H9 (cell line): Measurements from ENCODE around the gene ALDH1L1. TPM values are rescaled to one million over a fixed set of nuclear protein-coding genes. Genes with fewer than 3 reads are reported as not detected.

ENCODE experiments used
- DNase-seq: peaks from one replicate; pipeline ENCODE4 v3.0.0-alpha.2; 2017
- H2AFZ ChIP-seq: one replicate; pipeline ENCODE4 v1.6.1; 2013; ENCODE audit warnings: mild to moderate bottlenecking, low read length, control low read depth, moderate library complexity
- H2AK5ac ChIP-seq: 2 replicates; pipeline ENCODE4 v1.6.1; 2013; ENCODE audit warnings: low read length, control low read depth, mixed read lengths; ENCODE audit not compliant: insufficient read length
- H2BK120ac ChIP-seq: one replicate; pipeline ENCODE4 v1.6.1; 2013; ENCODE audit warnings: low read depth, mild to moderate bottlenecking, low read length, control low read depth, inconsistent platforms; ENCODE audit not compliant: poor library complexity, severe bottlenecking
- H2BK12ac ChIP-seq: 2 replicates; pipeline ENCODE4 v1.6.1; 2013; ENCODE audit warnings: low read length, control low read depth, mixed read lengths, low read depth; ENCODE audit not compliant: insufficient read length
- H2BK15ac ChIP-seq: 2 replicates; pipeline ENCODE4 v1.6.1; 2013; ENCODE audit warnings: low read depth, low read length, control low read depth
- H2BK20ac ChIP-seq: one replicate; pipeline ENCODE4 v1.6.1; 2013; ENCODE audit warnings: low read depth, mild to moderate bottlenecking, low read length, control low read depth, inconsistent platforms; ENCODE audit not compliant: poor library complexity, severe bottlenecking
- H2BK5ac ChIP-seq: 2 replicates; pipeline ENCODE4 v1.6.1; 2013; ENCODE audit warnings: low read length, control low read depth, mixed read lengths; ENCODE audit not compliant: insufficient read length
- H3K14ac ChIP-seq: 2 replicates; pipeline ENCODE4 v1.6.1; 2013; ENCODE audit warnings: low read length, control low read depth; ENCODE audit not compliant: insufficient read depth
- H3K18ac ChIP-seq: 2 replicates; pipeline ENCODE4 v1.6.1; 2013; ENCODE audit warnings: low read depth, mild to moderate bottlenecking, mixed read lengths, low read length, control low read depth; ENCODE audit not compliant: insufficient read length
- H3K23ac ChIP-seq: 2 replicates; pipeline ENCODE4 v1.6.1; 2013; ENCODE audit warnings: low read length, control low read depth, mixed read lengths, low read depth; ENCODE audit not compliant: insufficient read length
- H3K23me2 ChIP-seq: 2 replicates; pipeline ENCODE4 v1.6.1; 2013; ENCODE audit warnings: low read depth, mild to moderate bottlenecking, mixed read lengths, low read length, control low read depth; ENCODE audit not compliant: insufficient read length, poor library complexity, severe bottlenecking
- H3K27ac ChIP-seq: 2 replicates; pipeline ENCODE4 v1.5.1; 2013; ENCODE audit warnings: low read length, control low read depth, mixed read lengths, low read depth; ENCODE audit not compliant: insufficient read length
- H3K27me3 ChIP-seq: 2 replicates; pipeline ENCODE4 v1.6.1; 2013; ENCODE audit warnings: low read length, control low read depth, inconsistent platforms; ENCODE audit not compliant: insufficient read depth
- H3K4ac ChIP-seq: 2 replicates; pipeline ENCODE4 v1.6.1; 2013; ENCODE audit warnings: low read depth, mild to moderate bottlenecking, control low read depth, inconsistent platforms, low read length, moderate library complexity
- H3K4me1 ChIP-seq: 2 replicates; pipeline ENCODE4 v1.6.1; 2013; ENCODE audit warnings: low read length, control low read depth, inconsistent platforms; ENCODE audit not compliant: insufficient read depth
- H3K4me2 ChIP-seq: 2 replicates; pipeline ENCODE4 v1.6.1; 2013; ENCODE audit warnings: low read length, control low read depth, mixed read lengths; ENCODE audit not compliant: insufficient read length, insufficient read depth
- H3K56ac ChIP-seq: 2 replicates; pipeline ENCODE4 v1.6.1; 2013; ENCODE audit warnings: low read depth, mild to moderate bottlenecking, mixed read lengths, low read length, control low read depth; ENCODE audit not compliant: insufficient read length
- H3K79me1 ChIP-seq: 2 replicates; pipeline ENCODE4 v1.6.1; 2013; ENCODE audit warnings: low read depth, mild to moderate bottlenecking, moderate library complexity, low read length, control low read depth, inconsistent platforms; ENCODE audit not compliant: insufficient read depth, poor library complexity, severe bottlenecking
- H3K79me2 ChIP-seq: 2 replicates; pipeline ENCODE4 v1.6.1; 2013; ENCODE audit warnings: low read length, control low read depth, inconsistent platforms; ENCODE audit not compliant: insufficient read depth
- H3K9ac ChIP-seq: 2 replicates; pipeline ENCODE4 v1.6.1; 2013; ENCODE audit warnings: low read length, control low read depth, mixed read lengths; ENCODE audit not compliant: insufficient read length; ENCODE audit errors: extremely low read depth
- H3K9me3 ChIP-seq: one replicate; pipeline ENCODE4 v1.6.1; 2013; ENCODE audit warnings: low read depth, low read length, inconsistent platforms; ENCODE audit not compliant: control insufficient read depth
- H3T11ph ChIP-seq: one replicate; pipeline ENCODE4 v1.6.1; 2013; ENCODE audit warnings: mild to moderate bottlenecking, low read length, control low read depth, inconsistent platforms
- H4K20me1 ChIP-seq: one replicate; pipeline ENCODE4 v1.6.1; 2013; ENCODE audit not compliant: control insufficient read depth, insufficient read length, insufficient read depth
- H4K5ac ChIP-seq: 2 replicates; pipeline ENCODE4 v1.6.1; 2013; ENCODE audit warnings: low read depth, mild to moderate bottlenecking, mixed read lengths, low read length, control low read depth; ENCODE audit not compliant: insufficient read length
- H4K8ac ChIP-seq: replicated peaks from 2 replicates; pipeline ENCODE4 v1.6.1; 2013; ENCODE audit warnings: low read length, control low read depth, mixed read lengths, low read depth; ENCODE audit not compliant: insufficient read length
- H4K91ac ChIP-seq: 2 replicates; pipeline ENCODE4 v1.6.1; 2013; ENCODE audit warnings: low read depth, mild to moderate bottlenecking, moderate library complexity, mixed read lengths, low read length, control low read depth; ENCODE audit not compliant: insufficient read length
- H3K27ac Mint-ChIP-seq, 3 experiments: 2 replicates in 2 of 3; 3 replicates in 1 of 3; pipeline ENCODE4 v1.8.0; 2020 to 2021; ENCODE audit warnings: mixed read lengths in 3 of 3, mild to moderate bottlenecking in 1 of 3, moderate library complexity in 1 of 3
- H3K27me3 Mint-ChIP-seq: 2 replicates; pipeline ENCODE4 v1.8.0; 2021; ENCODE audit warnings: low read depth, mild to moderate bottlenecking, moderate library complexity, mixed read lengths
- H3K36me3 Mint-ChIP-seq, 3 experiments: 2 replicates in 2 of 3; 3 replicates in 1 of 3; pipeline ENCODE4 v1.8.0; 2020 to 2021; ENCODE audit warnings: low read depth in 3 of 3, mixed read lengths in 3 of 3; ENCODE audit not compliant: insufficient read depth in 1 of 3
- H3K4me1 Mint-ChIP-seq, 2 experiments: 2 replicates each; pipeline ENCODE4 v1.8.0; 2020; ENCODE audit warnings: mixed read lengths in 2 of 2
- H3K4me3 Mint-ChIP-seq, 2 experiments: 2 replicates in 1 of 2; 3 replicates in 1 of 2; pipeline ENCODE4 v1.8.0; 2020 to 2021; ENCODE audit warnings: mild to moderate bottlenecking in 2 of 2, mixed read lengths in 2 of 2, moderate library complexity in 1 of 2
- H3K9me3 Mint-ChIP-seq, 2 experiments: 2 replicates in 1 of 2; 3 replicates in 1 of 2; pipeline ENCODE4 v1.8.0; 2020; ENCODE audit warnings: mild to moderate bottlenecking in 2 of 2, mixed read lengths in 2 of 2, moderate library complexity in 1 of 2
- WGBS: extraction: QIAGEN DNeasy Blood & Tissue Kit; methylation state at CpG from one replicate; pipeline ENCODE4 v1.1.7; 2013; ENCODE audit warnings: missing lambda C conversion rate, low lambda C conversion rate, mixed read lengths; ENCODE audit not compliant: insufficient read length; ENCODE audit errors: extremely low coverage; 5-methylcytosine and 5-hydroxymethylcytosine counted together
- total RNA-seq: library from RNA; stranded (reverse); gene quantifications from 2 replicates; pipeline ENCODE4 v1.2.1, GENCODE V29; 2021
- TF ChIP-seq, protein P1 (sequence below): fragments of 200-600 bp; sonication (generic); conservative IDR thresholded peaks from 3 replicates; pipeline ENCODE4 v1.8.0; 2021; ENCODE audit warnings: antibody characterized with exemption, mild to moderate bottlenecking

The ALDH1L1 gene
- total RNA-seq, 1 experiment from 2014 or later: 0.90 TPM

DNA sequence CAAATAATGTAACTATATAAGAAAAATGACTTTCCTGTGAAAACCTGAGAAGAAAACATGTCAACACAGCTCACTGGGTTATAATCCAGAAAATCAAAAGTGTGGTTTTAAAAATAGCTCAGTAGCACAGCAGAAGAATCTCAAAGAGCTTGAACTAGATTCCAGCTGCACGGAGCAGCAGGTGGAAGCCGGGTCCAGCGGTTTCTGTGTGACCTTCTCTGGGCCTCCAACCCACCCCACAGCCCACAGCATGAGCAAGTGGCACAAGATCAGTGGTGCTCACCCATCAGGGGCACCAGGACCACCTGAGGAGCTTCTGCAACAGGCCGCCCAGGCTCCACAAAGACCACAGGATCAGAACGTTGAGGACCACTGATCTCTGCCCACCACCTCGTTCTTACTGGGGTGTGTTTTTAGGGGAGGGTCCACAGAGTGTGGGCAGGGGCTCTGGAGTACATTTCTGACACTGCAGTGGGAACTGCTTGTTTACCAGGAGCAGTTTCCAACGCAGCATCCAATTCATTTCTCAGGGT, 119.7 kb downstream of the ALDH1L1 start:
- H3K23ac ChIP-seq: no peak overlapping the region
- H3K9ac ChIP-seq: no peak overlapping the region
- Mint-ChIP-seq H3K4me3 (no peak overlapping the region), H3K36me3 (peaks cover 0 to 5% (median 0%) of the 10 kb centered on the region in 3 experiments; a peak in 4 of 7 replicates), H3K4me1 (peaks cover 8 to 11% of the 10 kb centered on the region in 2 experiments), H3K27me3 (no peaks in the 10 kb centered on the region), H3K9me3 (no peaks in the 10 kb centered on the region), H3K27ac (no peak overlapping the region)
- H3K4me1 ChIP-seq: no peaks in the 10 kb centered on the region
- H3K27me3 ChIP-seq: no peaks in the 10 kb centered on the region
- H3K4me2 ChIP-seq: no peak overlapping the region
- H2BK120ac ChIP-seq: no peak overlapping the region
- H3K4ac ChIP-seq: no peak overlapping the region
- H2AFZ ChIP-seq: no peak overlapping the region
- H2BK12ac ChIP-seq: no peak overlapping the region
- H3K14ac ChIP-seq: no peak overlapping the region
- no peak for DNase-seq
- H4K20me1 ChIP-seq: no peaks in the 10 kb centered on the region
- H2BK15ac ChIP-seq: no peak overlapping the region
- no peaks in the 10 kb centered on the region for H3K79me1 ChIP-seq
- no peak overlapping the region for H2AK5ac ChIP-seq
- no peak overlapping the region for H2BK5ac ChIP-seq
- no peak overlapping the region for H4K91ac ChIP-seq
- no peak overlapping the region for H3K56ac ChIP-seq
- TF ChIP-seq, protein P1, sequence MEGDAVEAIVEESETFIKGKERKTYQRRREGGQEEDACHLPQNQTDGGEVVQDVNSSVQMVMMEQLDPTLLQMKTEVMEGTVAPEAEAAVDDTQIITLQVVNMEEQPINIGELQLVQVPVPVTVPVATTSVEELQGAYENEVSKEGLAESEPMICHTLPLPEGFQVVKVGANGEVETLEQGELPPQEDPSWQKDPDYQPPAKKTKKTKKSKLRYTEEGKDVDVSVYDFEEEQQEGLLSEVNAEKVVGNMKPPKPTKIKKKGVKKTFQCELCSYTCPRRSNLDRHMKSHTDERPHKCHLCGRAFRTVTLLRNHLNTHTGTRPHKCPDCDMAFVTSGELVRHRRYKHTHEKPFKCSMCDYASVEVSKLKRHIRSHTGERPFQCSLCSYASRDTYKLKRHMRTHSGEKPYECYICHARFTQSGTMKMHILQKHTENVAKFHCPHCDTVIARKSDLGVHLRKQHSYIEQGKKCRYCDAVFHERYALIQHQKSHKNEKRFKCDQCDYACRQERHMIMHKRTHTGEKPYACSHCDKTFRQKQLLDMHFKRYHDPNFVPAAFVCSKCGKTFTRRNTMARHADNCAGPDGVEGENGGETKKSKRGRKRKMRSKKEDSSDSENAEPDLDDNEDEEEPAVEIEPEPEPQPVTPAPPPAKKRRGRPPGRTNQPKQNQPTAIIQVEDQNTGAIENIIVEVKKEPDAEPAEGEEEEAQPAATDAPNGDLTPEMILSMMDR: no peak
- no peak overlapping the region for H3K27ac ChIP-seq
- H3K18ac ChIP-seq: no peak overlapping the region
- H4K8ac ChIP-seq: no peak overlapping the region
- no peaks in the 10 kb centered on the region for H3K9me3 ChIP-seq
- H3K23me2 ChIP-seq: no peaks in the 10 kb centered on the region
- no peaks in the 10 kb centered on the region for H3K79me2 ChIP-seq
- no peak overlapping the region for H3T11ph ChIP-seq
- no peak overlapping the region for H4K5ac ChIP-seq
- no peak overlapping the region for H2BK20ac ChIP-seq
- WGBS: no CpG with 5 or more reads among the region's 7 CpGs
